Suprapubic skin (tissue), 4 donors: ENCODE data around the gene ALDH1A1. TPM values are rescaled to one million over a fixed set of nuclear protein-coding genes. Genes with fewer than 3 reads are reported as not detected.

Experiments used
- DNase-seq, 2 donors: peaks; one replicate each; pipeline ENCODE4 v3.0.0-alpha.2; 2019; ENCODE audit warnings: low spot score in 2 of 2
- H3K27ac ChIP-seq: fragments of 200-600 bp; sonication (generic); one replicate; pipeline ENCODE4 v1.5.1; 2019
- H3K27me3 ChIP-seq: fragments of 200-600 bp; sonication (generic); one replicate; pipeline ENCODE4 v1.5.1; 2019
- H3K36me3 ChIP-seq: fragments of 200-600 bp; sonication (generic); one replicate; pipeline ENCODE4 v1.5.1; 2019
- H3K4me1 ChIP-seq: fragments of 200-600 bp; sonication (generic); one replicate; pipeline ENCODE4 v1.5.1; 2019
- H3K4me3 ChIP-seq: fragments of 200-600 bp; sonication (generic); one replicate; pipeline ENCODE4 v1.5.1; 2019; ENCODE audit warnings: mild to moderate bottlenecking
- H3K9me3 ChIP-seq: fragments of 200-600 bp; sonication (generic); one replicate; pipeline ENCODE4 v1.5.1; 2019
- EP300 ChIP-seq: sonication (generic); formaldehyde crosslinking; IDR thresholded peaks from one replicate; pipeline ENCODE4 v1.6.1; 2017; ENCODE audit warnings: antibody characterized with exemption
- POLR2A ChIP-seq, 2 donors: fragments of 450-650 bp; IDR thresholded peaks; one replicate each; pipeline ENCODE4 v1.6.1; 2017; ENCODE audit warnings: antibody characterized with exemption in 2 of 2, mild to moderate bottlenecking in 2 of 2, moderate library complexity in 2 of 2
- POLR2AphosphoS5 ChIP-seq, 3 donors: sonication (generic); formaldehyde crosslinking; IDR thresholded peaks; one replicate each; pipeline ENCODE4 v1.6.1; 2017; ENCODE audit warnings: antibody characterized with exemption in 3 of 3
- WGBS: methylation state at CpG from one replicate; pipeline ENCODE4 v1.1.5; 2018; 5-methylcytosine and 5-hydroxymethylcytosine counted together
- total RNA-seq, 4 donors: library from RNA; depleted of rRNA; stranded (reverse); fragments of >200 nt; gene quantifications; one replicate each; pipeline ENCODE4 v1.1.0, GENCODE V29; 2016
- TF ChIP-seq, protein P1 (sequence below), 2 donors: fragments of 200-600 bp in 1 of 2; fragments of 450-650 bp in 1 of 2; sonication (generic) in 1 of 2; IDR thresholded peaks; one replicate each; pipeline ENCODE4 v1.5.1; 2016 to 2019; ENCODE audit warnings: antibody characterized with exemption in 2 of 2, mild to moderate bottlenecking in 1 of 2, moderate library complexity in 1 of 2

The ALDH1A1 gene
- total RNA-seq, 4 donors from 2014 or later: 7.7 to 19.2 (median 11.2) TPM

DNA sequence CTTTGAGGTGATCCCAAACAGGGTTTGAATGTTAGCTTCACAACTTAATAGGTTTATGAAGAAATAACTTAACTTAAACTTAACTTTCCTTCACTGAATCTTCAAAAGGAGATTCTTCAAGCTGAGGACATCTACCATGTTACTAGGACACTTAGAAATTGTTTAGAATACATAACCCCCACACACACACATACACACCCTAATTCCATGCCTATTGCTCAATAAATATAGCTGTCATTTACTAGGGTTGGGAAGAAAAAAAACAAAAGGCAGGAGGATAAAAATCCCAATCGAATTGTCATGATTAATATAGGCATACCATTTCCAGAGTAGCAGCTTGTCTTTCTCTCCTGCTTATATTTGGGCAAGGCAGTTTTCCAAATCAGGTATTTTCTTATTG lies 68.3 kb downstream of the ALDH1A1 start:
- TF ChIP-seq EP300: no peak
- TF ChIP-seq POLR2A (IDR thresholded peaks at IDR 0.05): no peak
- TF ChIP-seq, protein P1, sequence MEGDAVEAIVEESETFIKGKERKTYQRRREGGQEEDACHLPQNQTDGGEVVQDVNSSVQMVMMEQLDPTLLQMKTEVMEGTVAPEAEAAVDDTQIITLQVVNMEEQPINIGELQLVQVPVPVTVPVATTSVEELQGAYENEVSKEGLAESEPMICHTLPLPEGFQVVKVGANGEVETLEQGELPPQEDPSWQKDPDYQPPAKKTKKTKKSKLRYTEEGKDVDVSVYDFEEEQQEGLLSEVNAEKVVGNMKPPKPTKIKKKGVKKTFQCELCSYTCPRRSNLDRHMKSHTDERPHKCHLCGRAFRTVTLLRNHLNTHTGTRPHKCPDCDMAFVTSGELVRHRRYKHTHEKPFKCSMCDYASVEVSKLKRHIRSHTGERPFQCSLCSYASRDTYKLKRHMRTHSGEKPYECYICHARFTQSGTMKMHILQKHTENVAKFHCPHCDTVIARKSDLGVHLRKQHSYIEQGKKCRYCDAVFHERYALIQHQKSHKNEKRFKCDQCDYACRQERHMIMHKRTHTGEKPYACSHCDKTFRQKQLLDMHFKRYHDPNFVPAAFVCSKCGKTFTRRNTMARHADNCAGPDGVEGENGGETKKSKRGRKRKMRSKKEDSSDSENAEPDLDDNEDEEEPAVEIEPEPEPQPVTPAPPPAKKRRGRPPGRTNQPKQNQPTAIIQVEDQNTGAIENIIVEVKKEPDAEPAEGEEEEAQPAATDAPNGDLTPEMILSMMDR (IDR thresholded peaks at IDR 0.05): no peak
- no peak for TF ChIP-seq POLR2AphosphoS5 (IDR thresholded peaks at IDR 0.05)
- Histone ChIP-seq H3K27me3 (no peaks in the 10 kb centered on the region), H3K9me3 (no peaks in the 10 kb centered on the region), H3K4me3 (no peak overlapping the region), H3K36me3 (peaks cover 3% of the 10 kb centered on the region), H3K4me1 (peaks cover 10% of the 10 kb centered on the region), H3K27ac (no peak overlapping the region)
- WGBS: 45% methylated on average over 1 of the region's 1 CpG
- DNase-seq: no peak

DNA sequence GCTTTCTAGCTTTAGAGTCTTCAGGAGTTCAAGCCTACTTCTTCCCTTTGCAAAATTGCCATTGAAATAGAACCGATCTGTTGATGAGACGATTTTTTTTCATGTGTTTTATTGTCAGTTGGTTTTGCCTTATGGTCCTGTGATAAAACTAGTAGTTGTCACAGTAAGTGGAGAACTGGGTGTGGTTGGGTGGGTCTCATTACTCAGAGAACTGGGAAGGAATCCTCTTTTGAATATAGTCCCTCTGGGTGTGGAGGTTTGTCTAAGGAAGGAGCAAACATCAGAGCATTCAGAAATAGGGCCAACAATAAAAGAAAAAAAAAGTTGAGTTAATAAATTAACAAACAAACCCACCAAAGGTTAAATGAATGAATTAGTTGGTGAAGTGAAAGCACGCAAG lies 69.0 kb downstream of the ALDH1A1 start:
- H3K4me3 ChIP-seq: no peak overlapping the region
- H3K36me3 ChIP-seq: no peaks in the 10 kb centered on the region
- no peak for DNase-seq
- WGBS: 57% methylated on average over 3 of the region's 3 CpGs
- H3K4me1 ChIP-seq: peaks cover 10% of the 10 kb centered on the region
- H3K27me3 ChIP-seq: no peaks in the 10 kb centered on the region
- TF ChIP-seq POLR2AphosphoS5 (IDR thresholded peaks at IDR 0.05) (no peak), POLR2A (IDR thresholded peaks at IDR 0.05) (no peak), EP300 (no peak)
- TF ChIP-seq, protein P1 (IDR thresholded peaks at IDR 0.05): no peak
- H3K9me3 ChIP-seq: no peaks in the 10 kb centered on the region
- no peak overlapping the region for H3K27ac ChIP-seq

DNA sequence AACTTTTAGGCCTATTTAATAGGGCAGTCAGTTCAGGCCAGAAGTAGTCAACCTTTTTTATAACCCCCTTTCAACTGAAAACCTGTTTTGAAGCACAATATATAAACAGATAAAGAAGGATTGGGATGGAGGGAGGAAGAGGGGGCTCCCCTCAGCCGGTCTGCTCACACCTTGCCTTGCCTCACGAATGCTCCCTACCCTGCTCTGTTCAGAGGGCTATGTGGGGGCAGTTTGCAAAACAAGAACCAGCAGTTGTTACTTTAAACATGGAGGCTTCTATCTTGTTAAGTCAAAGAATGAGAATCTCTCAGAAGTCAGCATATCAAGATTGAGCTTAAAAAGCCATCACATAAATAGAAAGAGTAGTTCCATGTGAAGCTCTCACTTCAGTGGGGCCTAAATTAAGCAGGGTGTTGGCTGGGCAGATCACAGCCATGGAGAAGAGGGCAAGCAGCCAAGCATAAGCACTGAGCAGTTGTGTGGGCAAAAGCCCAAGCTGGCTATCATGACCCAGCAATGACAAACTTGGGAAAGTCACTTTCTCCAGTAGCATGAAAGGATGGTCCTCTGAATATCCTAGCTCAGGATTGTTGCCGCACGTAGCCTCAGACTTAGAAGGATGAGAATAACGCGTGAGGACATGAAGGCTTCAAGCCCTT lies 70.6 kb downstream of the ALDH1A1 start:
- TF ChIP-seq EP300 (no peak), POLR2AphosphoS5 (IDR thresholded peaks at IDR 0.05) (no peak), POLR2A (IDR thresholded peaks at IDR 0.05) (no peak)
- TF ChIP-seq, protein P1 (IDR thresholded peaks at IDR 0.05): no peak
- H3K4me1 ChIP-seq: peaks cover 10% of the 10 kb centered on the region
- 77% methylated on average over 6 of the region's 6 CpGs for WGBS

DNA sequence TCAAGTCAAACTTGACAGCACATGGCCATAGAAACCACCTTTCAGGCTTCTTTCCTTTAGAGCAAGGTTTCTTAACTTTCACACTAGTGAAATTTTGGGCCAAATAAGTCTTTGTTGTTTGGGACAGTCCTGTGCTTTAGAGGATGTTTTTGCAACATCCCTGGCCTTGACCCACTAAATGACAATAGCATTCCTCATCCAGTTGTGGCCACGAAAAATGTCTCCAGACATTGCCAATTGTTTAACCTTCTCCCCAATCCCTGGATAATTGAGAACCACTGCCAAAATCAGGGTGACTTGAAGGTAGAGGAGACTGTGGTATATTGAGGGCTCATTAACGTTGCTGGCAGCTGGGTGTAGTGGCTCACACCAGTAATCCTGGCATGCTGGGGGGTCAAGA lies 72.0 kb downstream of the ALDH1A1 start:
- Histone ChIP-seq H3K4me1 (peaks cover 10% of the 10 kb centered on the region), H3K27me3 (no peaks in the 10 kb centered on the region), H3K36me3 (no peaks in the 10 kb centered on the region), H3K4me3 (no peak overlapping the region), H3K9me3 (no peaks in the 10 kb centered on the region), H3K27ac (no peak overlapping the region)
- no peak for DNase-seq
- TF ChIP-seq POLR2A (IDR thresholded peaks at IDR 0.05) (no peak), EP300 (no peak), POLR2AphosphoS5 (IDR thresholded peaks at IDR 0.05) (no peak)
- TF ChIP-seq, protein P1 (IDR thresholded peaks at IDR 0.05): no peak
- 81% methylated on average over 2 of the region's 2 CpGs for WGBS

More for the DNA sequence above, 70.6 kb downstream of the ALDH1A1 start:
- no peak overlapping the region for H3K27ac ChIP-seq
- no peaks in the 10 kb centered on the region for H3K27me3 ChIP-seq
- no peaks in the 10 kb centered on the region for H3K9me3 ChIP-seq
- H3K4me3 ChIP-seq: no peak overlapping the region
- no peak for DNase-seq
- H3K36me3 ChIP-seq: no peaks in the 10 kb centered on the region

DNA sequence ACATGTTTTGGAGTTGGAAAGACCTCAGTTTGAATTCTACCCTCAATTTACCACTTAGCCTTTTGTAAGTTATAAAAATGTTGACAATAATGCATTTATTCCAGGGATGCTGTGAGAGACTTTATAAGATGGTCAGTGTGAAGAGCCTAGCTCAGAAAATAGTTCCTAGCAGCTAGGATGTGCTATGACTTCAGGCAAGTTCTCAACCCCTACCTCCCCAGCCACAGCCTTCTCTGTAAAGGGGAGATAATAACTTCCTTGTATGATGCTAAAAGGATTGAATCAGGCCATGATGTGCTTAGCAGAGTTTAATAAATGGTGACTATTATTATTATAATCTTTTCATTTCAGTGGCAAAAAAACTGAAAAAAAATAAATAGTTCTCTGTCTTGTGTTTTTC lies 77.6 kb downstream of the ALDH1A1 start:
- Histone ChIP-seq H3K36me3 (no peaks in the 10 kb centered on the region), H3K4me3 (no peak overlapping the region), H3K27me3 (no peaks in the 10 kb centered on the region), H3K9me3 (no peaks in the 10 kb centered on the region), H3K27ac (no peak overlapping the region), H3K4me1 (peaks cover 17% of the 10 kb centered on the region)
- DNase-seq: no peak
- no peak for TF ChIP-seq POLR2A (IDR thresholded peaks at IDR 0.05)
- no peak for TF ChIP-seq POLR2AphosphoS5 (IDR thresholded peaks at IDR 0.05)
- no peak for TF ChIP-seq EP300
- TF ChIP-seq, protein P1 (IDR thresholded peaks at IDR 0.05): no peak
